Breast epithelium (tissue), 4 donors: ENCODE data around the gene BBS12. TPM values are rescaled to one million over a fixed set of nuclear protein-coding genes. Genes with fewer than 3 reads are reported as not detected.
"Not testable (repeated sequence)": the region's sequence is repeated elsewhere in the genome, so short reads cannot be mapped to it uniquely, and the experiment has no call there.

Experiments
- DNase-seq, 2 donors: peaks; one replicate each; pipeline ENCODE4 v3.0.0-alpha.2; 2019; ENCODE audit warnings: low spot score in 2 of 2
- H3K27ac ChIP-seq, 2 donors: fragments of 200-600 bp; sonication (generic) in 1 of 2; one replicate each; pipeline ENCODE4 v1.5.1; 2016 to 2019; ENCODE audit warnings: mild to moderate bottlenecking in 1 of 2
- H3K27me3 ChIP-seq, 2 donors: fragments of 200-600 bp; sonication (generic) in 1 of 2; one replicate each; pipeline versions ENCODE4 v1.5.1 to v1.6.0; 2017 to 2019; ENCODE audit warnings: control low read depth in 1 of 2, mild to moderate bottlenecking in 1 of 2
- H3K36me3 ChIP-seq: fragments of 200-600 bp; one replicate; pipeline ENCODE4 v1.5.1; 2019
- H3K4me1 ChIP-seq, 2 donors: fragments of 200-600 bp; sonication (generic); one replicate each; pipeline ENCODE4 v1.5.1; 2016 to 2019; ENCODE audit warnings: control low read depth in 1 of 2
- H3K4me3 ChIP-seq, 3 donors: fragments of 200-600 bp; sonication (generic); 1 replicate in 2 of 3; 2 replicates in 1 of 3; pipeline ENCODE4 v1.5.1; 2016 to 2019; ENCODE audit warnings: mild to moderate bottlenecking in 3 of 3, moderate library complexity in 2 of 3
- H3K9me3 ChIP-seq, 2 donors: fragments of 200-600 bp; sonication (generic) in 1 of 2; one replicate each; pipeline ENCODE4 v1.5.1; 2016 to 2019; ENCODE audit warnings: control low read depth in 1 of 2
- CTCF ChIP-seq, 3 donors: fragments of 450-650 bp; IDR thresholded peaks; one replicate each; pipeline ENCODE4 v1.5.1; 2016 to 2017; ENCODE audit warnings: antibody characterized with exemption in 3 of 3, mild to moderate bottlenecking in 3 of 3, moderate library complexity in 3 of 3
- POLR2A ChIP-seq: fragments of 450-650 bp; IDR thresholded peaks from one replicate; pipeline ENCODE4 v1.6.1; 2016; ENCODE audit warnings: antibody characterized with exemption, mild to moderate bottlenecking, moderate library complexity
- POLR2AphosphoS5 ChIP-seq, 3 donors: sonication (generic); formaldehyde crosslinking; IDR thresholded peaks; one replicate each; pipeline ENCODE4 v1.6.1; 2017; ENCODE audit warnings: antibody characterized with exemption in 3 of 3
- intact Hi-C: fragments of 100-400 bp; cut with DNase I; formaldehyde crosslinking; loops from one replicate; pipeline ENCODE4 v1.15.1; 2023; ENCODE audit warnings: low total_unique reads
- total RNA-seq, 3 donors: library from RNA; depleted of rRNA; stranded (reverse); fragments of >200 nt; gene quantifications; one replicate each; pipeline ENCODE4 v1.1.0, GENCODE V29; 2016

Gene BBS12
- total RNA-seq, 3 donors from 2014 or later: 2.7 to 15.2 (median 5.6) TPM

GRCh38 chr4:122781486-122781885 is 49.0 kb downstream of the BBS12 start:
- H3K27ac ChIP-seq: no peak overlapping the region

GRCh38 chr4:122783301-122784215 is 51.1 kb downstream of the BBS12 start:
- H3K27me3 ChIP-seq: no peaks in the 10 kb centered on the region
- peak in 1 of 2 donors; percentile 89 for DNase-seq
- no peaks in the 10 kb centered on the region for H3K36me3 ChIP-seq
- intact Hi-C loops: no loop called here
- H3K4me1 ChIP-seq: no peaks in the 10 kb centered on the region
- no peaks in the 10 kb centered on the region for H3K9me3 ChIP-seq
- peak overlapping the region; percentile 61 to 67 for H3K27ac ChIP-seq
- TF ChIP-seq POLR2AphosphoS5 (IDR thresholded peaks at IDR 0.05) (peak in 2 of 3 donors; percentile 32 to 68), CTCF (IDR thresholded peaks at IDR 0.05) (no peak), POLR2A (no peak)
- H3K4me3 ChIP-seq: peak overlapping the region in 1 of 3 donors; percentile 11

More at GRCh38 chr4:122781486-122781885, 49.0 kb downstream of the BBS12 start:
- Histone ChIP-seq H3K36me3 (no peaks in the 10 kb centered on the region), H3K4me3 (no peak overlapping the region), H3K27me3 (no peaks in the 10 kb centered on the region), H3K9me3 (no peaks in the 10 kb centered on the region), H3K4me1 (no peaks in the 10 kb centered on the region)
- no peak for TF ChIP-seq CTCF (IDR thresholded peaks at IDR 0.05)
- intact Hi-C loops: no loop called here
- no peak for DNase-seq

- Histone ChIP-seq H3K4me1 (no peaks in the 10 kb centered on the region), H3K36me3 (no peaks in the 10 kb centered on the region), H3K4me3 (no peak overlapping the region), H3K27ac (peak overlapping the region; percentile 61 to 67), H3K27me3 (no peaks in the 10 kb centered on the region), H3K9me3 (no peaks in the 10 kb centered on the region)
- intact Hi-C loops: no loop called here
- TF ChIP-seq CTCF (IDR thresholded peaks at IDR 0.05): no peak
- no peak for TF ChIP-seq POLR2A
- TF ChIP-seq POLR2AphosphoS5 (IDR thresholded peaks at IDR 0.05): no peak
- no peak for DNase-seq
Measured at GRCh38 chr4:122784261-122784660, 51.8 kb downstream of the BBS12 start.

- intact Hi-C loops: no loop called here
- H3K36me3 ChIP-seq: no peaks in the 10 kb centered on the region
- no peaks in the 10 kb centered on the region for H3K9me3 ChIP-seq
- no peak overlapping the region for H3K27ac ChIP-seq
- no peaks in the 10 kb centered on the region for H3K4me1 ChIP-seq
- no peak for DNase-seq
- no peak for TF ChIP-seq CTCF (IDR thresholded peaks at IDR 0.05)
- TF ChIP-seq POLR2A: no peak
- no peak for TF ChIP-seq POLR2AphosphoS5 (IDR thresholded peaks at IDR 0.05)
- H3K27me3 ChIP-seq: no peaks in the 10 kb centered on the region
- H3K4me3 ChIP-seq: no peak overlapping the region
Measured at GRCh38 chr4:122785099-122785498, 52.6 kb downstream of the BBS12 start.

GRCh38 chr4:122786296-122786695 is 53.8 kb downstream of the BBS12 start:
- DNase-seq, H3K27ac ChIP-seq, H3K4me3 ChIP-seq, H3K4me1 ChIP-seq, intact Hi-C loops, H3K36me3 ChIP-seq, H3K9me3 ChIP-seq, H3K27me3 ChIP-seq: not testable (repeated sequence)

- DNase-seq, intact Hi-C loops, H3K9me3 ChIP-seq, H3K4me1 ChIP-seq, H3K4me3 ChIP-seq, H3K36me3 ChIP-seq, H3K27me3 ChIP-seq: not testable (repeated sequence)
- peak overlapping the region in 1 of 2 donors; percentile 66 for H3K27ac ChIP-seq
Measured at GRCh38 chr4:122786920-122787319, 54.4 kb downstream of the BBS12 start.
